Left lobe of liver (tissue), 2 donors: ENCODE results near the gene SFTPA2. TPM values are rescaled to one million over a fixed set of nuclear protein-coding genes. Genes with fewer than 3 reads are reported as not detected.
"Not testable (repeated sequence)": the region's sequence is repeated elsewhere in the genome, so short reads cannot be mapped to it uniquely, and the experiment has no call there.

Experiments
- ATAC-seq: fragments of 200-7000 bp; cut with Tn5 transposase; one replicate; pipeline ENCODE4 v1.9.1; 2020; ENCODE audit warnings: mild to moderate bottlenecking, moderate library complexity
- DNase-seq: peaks from one replicate; pipeline ENCODE4 v3.0.0-alpha.2; 2020; ENCODE audit warnings: low spot score
- total RNA-seq: library from RNA; stranded (reverse); gene quantifications from one replicate; pipeline ENCODE4 v1.2.1, GENCODE V29; 2021
- donor health status: DM: no; HTN: no; CAD: no; lungs with moderate emphysema.
- donor health status: DM: no; HTN: yes; CAD: no.

The SFTPA2 gene
- total RNA-seq = 6.5 TPM

DNA sequence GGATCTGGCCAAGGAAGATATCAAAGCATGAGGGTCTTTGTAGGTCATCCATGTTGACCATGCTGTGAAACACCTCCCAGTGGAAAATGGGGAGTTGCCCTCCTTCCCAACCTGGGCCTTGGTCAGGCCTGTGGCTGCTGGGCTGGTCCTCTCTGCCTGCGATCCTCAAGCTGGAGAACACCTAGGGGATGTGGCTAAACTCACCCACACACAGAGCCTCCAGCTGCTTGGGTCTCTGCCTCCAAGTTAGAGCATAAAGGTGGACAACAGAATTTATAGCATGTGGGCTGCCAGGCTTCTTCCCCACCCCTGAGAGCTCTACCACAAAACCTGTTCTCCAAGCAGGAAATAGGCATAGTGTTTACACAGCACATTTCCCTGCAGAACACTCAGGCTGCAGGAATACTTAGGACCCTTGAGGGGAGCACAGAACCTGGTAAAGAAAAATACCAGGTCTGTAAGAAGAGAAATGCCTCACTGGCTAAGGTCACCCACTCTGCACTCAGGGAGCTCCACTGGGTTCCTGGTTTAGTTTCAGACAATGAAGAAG is at the start of gene SFTPA2:
Gene SFTPA2 (minus strand): TSS at position 248 of the 550 bp plus-strand sequence. CDS start 924 bp downstream, outside the sequence.
- no peak for DNase-seq
- no peak for ATAC-seq

DNA sequence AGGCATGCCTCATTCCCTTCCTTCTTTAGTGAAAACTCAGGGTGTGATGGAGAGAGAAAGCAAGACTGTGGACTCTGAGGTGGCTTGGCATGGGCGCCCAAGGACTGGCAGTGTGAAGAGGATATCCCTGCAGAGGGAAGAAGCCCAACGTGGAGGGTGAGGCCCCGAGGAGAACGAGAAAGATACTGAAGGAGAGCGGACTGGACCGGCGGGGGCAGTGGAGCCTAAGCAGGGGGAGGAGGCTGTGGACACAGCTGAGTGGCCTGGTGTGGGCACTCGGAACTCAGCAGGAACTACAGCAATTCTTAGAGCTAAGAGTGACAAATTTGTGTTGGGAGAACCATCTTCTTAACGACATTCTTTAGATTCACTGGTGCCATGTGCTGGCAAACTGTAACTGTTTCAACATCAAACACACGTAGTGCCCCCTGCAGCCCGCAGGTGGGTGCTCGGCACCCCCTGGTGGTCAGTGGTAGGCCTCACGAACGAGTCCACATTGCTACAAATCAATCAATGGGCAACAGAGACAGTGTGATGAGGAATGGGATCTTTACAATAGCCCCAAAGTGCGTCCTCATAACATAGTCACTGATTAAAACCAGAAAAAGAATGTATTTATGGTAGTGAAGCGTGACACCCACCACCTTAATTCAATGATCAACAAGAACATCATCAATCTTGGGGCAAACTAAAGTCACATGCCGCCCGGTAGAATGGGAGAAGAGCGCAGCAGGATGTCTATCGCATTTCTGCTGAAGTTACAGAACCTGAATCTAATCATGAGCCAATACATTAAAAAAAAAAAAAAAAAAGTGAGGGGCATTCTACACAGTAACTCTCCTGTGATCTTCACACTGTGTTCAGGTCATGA is 48.5 kb upstream of the SFTPA2 start:
- ATAC-seq (peak; percentile 77), DNase-seq (no peak)

- ATAC-seq = no peak
- DNase-seq = no peak
These were observed 45.1 kb upstream of the SFTPA2 start for GRCh38 chr10:79605308-79605707.

DNA sequence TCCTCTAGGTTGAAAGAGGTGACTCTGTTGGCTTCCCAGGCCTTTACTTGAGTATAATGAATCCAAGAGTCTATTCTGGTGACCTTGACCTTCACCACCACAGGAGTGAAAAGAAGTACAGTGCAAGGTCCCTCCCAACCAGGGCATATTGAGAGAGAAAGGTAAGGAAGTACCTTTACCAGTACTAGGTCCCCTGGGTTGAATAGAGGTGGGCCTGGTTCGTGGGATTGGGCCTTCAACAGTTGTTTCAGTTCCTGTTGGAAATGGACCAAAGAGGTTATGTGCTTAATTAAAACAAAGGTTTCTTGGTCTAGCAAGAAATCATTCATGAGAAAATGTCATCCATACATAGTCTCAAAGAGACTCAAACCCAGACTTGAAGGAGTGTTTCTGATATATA is 44.1 kb upstream of the SFTPA2 start:
- no peak for ATAC-seq

GRCh38 chr10:79602953-79603352 is 42.7 kb upstream of the SFTPA2 start:
- no peak for DNase-seq
- no peak for ATAC-seq

More for the DNA sequence above, 44.1 kb upstream of the SFTPA2 start:
- DNase-seq = no peak

DNA sequence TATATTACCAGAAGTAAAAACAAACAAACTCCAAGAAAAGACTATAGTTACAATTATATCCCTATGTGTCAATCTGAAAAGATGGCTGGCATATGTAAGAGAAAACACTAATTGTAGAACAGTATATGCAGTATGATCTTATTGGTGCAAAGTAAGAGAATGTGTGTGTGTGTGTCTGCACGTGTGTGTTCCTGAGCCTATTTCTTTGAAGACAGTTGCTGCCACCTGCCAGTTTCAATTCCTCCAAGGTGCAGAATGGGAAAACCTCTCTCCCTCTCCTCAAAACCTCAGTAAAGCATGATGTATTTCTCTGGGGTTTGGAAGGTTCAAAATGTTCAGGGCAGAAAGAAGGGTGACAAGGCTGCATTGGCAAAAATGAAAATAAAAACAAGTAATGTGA is 41.7 kb upstream of the SFTPA2 start:
- DNase-seq (no peak), ATAC-seq (no peak)

DNA sequence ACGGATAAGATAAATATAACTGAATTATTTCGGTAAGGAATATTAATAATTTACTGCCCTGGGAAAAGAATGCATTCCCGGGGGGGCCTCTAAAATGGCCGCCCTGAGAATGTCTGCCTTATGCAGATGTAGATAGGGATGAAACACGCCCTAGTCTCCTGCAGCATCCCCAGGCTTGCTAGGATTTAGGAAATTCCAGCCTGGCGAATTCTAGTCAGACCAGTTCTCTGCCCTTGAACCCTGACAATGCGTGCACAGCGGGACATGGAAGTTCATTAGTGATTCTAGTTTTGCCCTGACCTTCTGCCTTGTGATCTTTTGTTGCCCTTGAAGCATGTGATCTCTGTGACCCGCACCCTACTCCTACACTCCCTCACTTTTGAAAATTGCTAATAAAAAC is 39.4 kb upstream of the SFTPA2 start:
- ATAC-seq, DNase-seq: not testable (repeated sequence)

DNA sequence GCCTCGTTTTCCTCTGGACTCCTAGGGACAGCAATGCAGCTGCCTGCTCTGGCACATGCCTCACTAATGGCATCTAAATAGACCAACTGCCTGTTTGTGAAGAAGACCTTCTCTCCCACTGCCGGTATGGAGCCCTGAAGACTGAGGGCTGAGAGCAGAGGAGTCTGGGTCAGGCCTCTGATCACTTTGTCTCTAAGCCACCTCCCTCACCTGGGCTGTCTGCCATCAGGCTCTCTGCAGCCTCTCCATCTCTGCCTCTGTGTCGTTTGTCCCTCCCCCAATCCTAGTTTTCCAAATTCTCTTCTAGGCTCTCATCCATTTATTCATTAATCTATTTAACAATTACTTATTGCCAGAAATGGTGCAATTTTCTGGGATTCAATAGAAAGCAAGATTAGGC is 35.3 kb upstream of the SFTPA2 start:
- ATAC-seq (no peak), DNase-seq (no peak)

GRCh38 chr10:79594565-79594964 is 34.4 kb upstream of the SFTPA2 start:
- not testable (repeated sequence) for ATAC-seq, DNase-seq

- no peak for ATAC-seq
- DNase-seq = no peak
These were observed 33.2 kb upstream of the SFTPA2 start for GRCh38 chr10:79593377-79593776.

GRCh38 chr10:79588800-79589199 is 28.6 kb upstream of the SFTPA2 start:
- no peak for DNase-seq
- no peak for ATAC-seq

DNA sequence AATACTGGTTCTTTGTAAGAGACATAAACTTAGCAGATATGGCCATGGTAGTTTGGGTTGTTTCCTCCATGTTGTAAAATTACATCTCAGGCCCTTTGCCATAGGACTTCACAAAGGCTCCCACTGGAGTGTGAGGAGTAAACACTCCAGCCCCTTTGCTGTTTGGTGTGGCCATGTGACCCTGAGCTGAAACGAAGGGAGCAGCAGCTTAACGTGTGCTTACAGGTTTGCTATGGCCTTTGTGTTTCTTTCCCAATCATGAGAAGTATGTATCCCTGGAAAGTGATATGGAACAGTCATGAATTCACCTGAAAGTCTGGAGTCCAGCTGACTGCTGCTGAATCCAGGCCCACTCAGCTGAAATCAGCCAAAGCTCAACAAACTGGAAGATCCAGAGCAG is 26.7 kb upstream of the SFTPA2 start:
- no peak for ATAC-seq
- DNase-seq = no peak

DNA sequence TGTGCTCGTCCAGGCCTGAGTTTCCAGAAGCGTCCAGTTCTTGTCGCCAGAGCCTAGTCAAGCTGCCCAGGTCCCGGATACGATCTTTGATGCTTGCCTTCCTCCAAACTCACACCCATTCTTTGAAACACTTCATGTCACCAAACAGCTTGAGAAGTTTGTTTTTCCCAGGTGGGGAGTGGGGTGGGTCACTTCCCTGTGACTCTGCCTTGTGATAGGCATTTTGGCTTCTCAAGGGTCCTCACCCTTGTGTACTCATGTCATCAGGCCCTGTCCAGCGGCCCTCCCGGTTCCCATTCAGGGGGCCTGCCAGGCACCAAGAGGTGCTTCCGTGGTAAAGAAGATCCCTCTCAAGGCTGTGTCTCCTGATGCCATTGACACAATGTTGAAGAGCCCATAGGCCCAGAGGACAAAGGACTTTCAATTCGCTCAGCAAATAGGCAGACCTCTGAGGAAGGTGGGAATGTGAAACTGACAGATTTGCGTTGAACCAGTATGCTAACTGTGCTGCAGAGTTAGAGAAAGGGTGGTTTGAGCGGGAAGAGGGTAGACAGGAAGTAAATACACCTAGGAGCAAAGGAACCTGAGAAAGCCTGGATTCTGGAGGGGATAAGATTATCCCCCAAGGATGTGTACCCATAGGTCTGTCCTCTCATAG is 25.8 kb upstream of the SFTPA2 start:
- DNase-seq (no peak), ATAC-seq (no peak)

DNA sequence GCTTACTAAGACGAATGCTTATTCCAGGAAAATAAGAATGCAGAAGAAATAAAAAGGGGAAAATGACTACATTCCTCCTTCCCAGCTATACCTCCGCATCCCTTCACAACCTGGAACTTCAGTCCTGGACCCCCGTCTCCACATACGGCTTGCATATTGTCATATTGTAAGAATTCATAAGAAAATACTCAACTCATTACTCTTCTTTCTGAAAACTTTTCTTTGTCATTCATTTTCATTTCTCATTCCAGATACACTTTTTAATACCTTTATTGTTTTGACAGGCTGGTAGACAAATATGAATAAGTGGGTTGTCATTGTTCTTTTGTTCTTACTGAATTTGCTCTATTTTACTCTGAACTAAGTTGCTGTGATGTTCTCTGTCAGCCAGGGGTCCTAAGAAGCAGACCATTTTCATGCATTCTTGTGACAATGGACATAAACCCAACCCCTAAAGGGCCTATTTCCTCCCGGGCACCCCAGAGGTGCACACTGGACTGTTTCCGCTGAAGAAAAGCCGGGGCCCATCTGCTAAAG is 23.3 kb upstream of the SFTPA2 start:
- ATAC-seq = no peak
- no peak for DNase-seq

GRCh38 chr10:79582954-79583353 is 22.7 kb upstream of the SFTPA2 start:
- DNase-seq, ATAC-seq: not testable (repeated sequence)

- ATAC-seq = no peak
- no peak for DNase-seq
These were observed 21.9 kb upstream of the SFTPA2 start for GRCh38 chr10:79582096-79582495.

GRCh38 chr10:79581044-79581443 is 20.8 kb upstream of the SFTPA2 start:
- no peak for ATAC-seq

DNA sequence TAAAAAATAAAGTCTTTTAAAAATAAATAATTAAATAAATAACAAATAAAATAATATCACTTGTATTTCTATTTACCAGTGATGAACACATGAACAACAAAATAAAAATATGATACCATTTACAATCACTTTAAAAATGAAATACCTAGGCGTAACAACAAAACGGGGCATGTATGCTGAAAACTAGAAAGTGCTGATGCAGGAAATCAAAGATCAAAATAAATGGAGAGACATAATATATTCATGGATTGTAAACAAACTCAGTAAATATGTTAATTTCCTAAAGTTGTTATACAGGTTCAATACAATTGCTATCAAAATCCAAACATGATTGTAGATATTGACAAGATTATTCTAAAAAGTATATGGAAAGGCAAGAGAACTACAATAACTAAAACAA is 19.2 kb upstream of the SFTPA2 start:
- DNase-seq (no peak), ATAC-seq (no peak)

More at GRCh38 chr10:79581044-79581443, 20.8 kb upstream of the SFTPA2 start:
- DNase-seq = no peak

- not testable (repeated sequence) for DNase-seq, ATAC-seq
These were observed 10.4 kb upstream of the SFTPA2 start for GRCh38 chr10:79570624-79571023.

GRCh38 chr10:79563426-79563825 is 3.2 kb upstream of the SFTPA2 start:
- ATAC-seq = no peak
- DNase-seq = no peak

DNA sequence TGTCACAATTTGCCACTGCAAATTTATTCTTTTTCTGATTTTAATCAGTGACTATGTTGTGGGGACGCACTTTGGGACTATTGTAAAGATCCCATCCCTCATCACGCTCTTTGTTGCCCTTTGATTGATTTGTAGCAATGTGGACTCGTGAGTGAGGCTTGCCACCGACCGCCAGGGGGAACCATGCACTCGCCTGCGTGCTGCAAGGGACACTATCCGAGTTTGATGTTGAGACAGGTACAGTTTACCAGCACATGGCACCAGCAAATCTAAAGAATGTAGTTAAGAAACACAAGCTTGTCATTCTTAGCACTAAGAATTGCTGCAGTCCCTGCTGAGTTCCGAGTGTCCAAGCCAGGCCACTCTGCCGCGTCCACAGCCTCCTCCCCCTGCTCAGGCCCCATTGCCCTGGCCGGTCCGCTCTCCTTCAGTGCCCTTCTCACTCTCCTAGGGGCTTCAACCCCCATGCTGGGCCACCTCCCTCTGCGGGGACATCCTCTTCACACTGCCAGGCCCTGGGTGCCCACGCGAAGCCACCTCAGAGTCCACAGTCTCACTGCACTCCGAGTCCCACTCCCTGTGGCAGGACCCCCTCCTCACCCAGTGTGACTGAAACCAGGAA is 2.0 kb upstream of the SFTPA2 start:
- DNase-seq (peak; percentile 82), ATAC-seq (peak; percentile 96)
